Measurements from ENCODE around the gene ZNF746.

Gene ZNF746

DNA sequence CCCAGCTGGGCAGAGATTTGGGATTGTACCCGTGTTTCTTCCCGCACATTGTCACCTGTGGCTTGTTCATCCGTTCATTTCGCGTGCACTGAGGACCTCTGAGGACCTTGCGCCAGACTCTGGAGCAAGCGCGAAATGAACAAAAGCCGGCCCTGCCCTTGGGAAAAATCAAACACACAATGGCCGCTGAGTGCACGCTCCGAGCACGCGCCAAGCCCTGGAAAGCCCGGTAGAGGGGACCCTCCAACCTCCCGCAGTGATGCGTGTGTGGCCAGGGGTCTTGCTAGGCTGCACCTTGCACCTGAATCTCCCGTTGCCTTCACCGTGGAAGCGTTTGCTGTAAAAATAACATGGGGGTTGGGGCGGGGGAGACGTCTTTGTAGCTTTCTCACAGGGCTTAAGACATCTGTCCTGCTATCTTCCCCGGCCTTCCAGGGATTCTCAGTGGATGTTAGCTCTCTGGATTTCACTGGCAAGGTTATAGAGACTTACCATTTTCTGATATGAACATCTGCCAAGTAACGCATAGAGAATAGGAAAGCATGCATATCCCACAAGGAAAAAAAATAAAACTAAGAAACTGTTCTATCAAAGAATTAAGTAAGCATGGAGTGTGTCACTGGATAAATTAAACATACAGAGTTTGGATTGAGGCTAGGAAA is 74.0 kb downstream of the ZNF746 start:
- no peak overlapping the region for H3K27ac ChIP-seq (ENCODE audit: poor library complexity, severe bottlenecking)
- no peak for TF ChIP-seq CTCF (IDR thresholded peaks at IDR 0.05; ENCODE audit: poor library complexity, severe bottlenecking)
- H3K36me3 ChIP-seq (ENCODE audit: low read depth): no peaks in the 10 kb centered on the region
- no peaks in the 10 kb centered on the region for H3K9me3 ChIP-seq (ENCODE audit: severe bottlenecking)
- DNase-seq (ENCODE audit: low spot score): no peak
- ATAC-seq (ENCODE audit: low read depth): no peak
- H3K4me1 ChIP-seq (ENCODE audit: insufficient read depth, poor library complexity, severe bottlenecking): no peaks in the 10 kb centered on the region
- no peak overlapping the region for H3K4me3 ChIP-seq (ENCODE audit: severe bottlenecking)
- no peaks in the 10 kb centered on the region for H3K27me3 ChIP-seq (ENCODE audit: insufficient read depth, poor library complexity, severe bottlenecking)

GRCh38 chr7:149422914-149423301 is 74.7 kb downstream of the ZNF746 start:
- DNase-seq (ENCODE audit: low spot score): no peak
- Histone ChIP-seq H3K4me1 (ENCODE audit: insufficient read depth, poor library complexity, severe bottlenecking) (no peaks in the 10 kb centered on the region), H3K27ac (ENCODE audit: poor library complexity, severe bottlenecking) (no peak overlapping the region), H3K4me3 (ENCODE audit: severe bottlenecking) (peak overlapping the region; percentile 41), H3K36me3 (ENCODE audit: low read depth) (no peaks in the 10 kb centered on the region), H3K27me3 (ENCODE audit: insufficient read depth, poor library complexity, severe bottlenecking) (no peaks in the 10 kb centered on the region), H3K9me3 (ENCODE audit: severe bottlenecking) (no peaks in the 10 kb centered on the region)
- ATAC-seq (ENCODE audit: low read depth): no peak
- no peak for TF ChIP-seq CTCF (IDR thresholded peaks at IDR 0.05; ENCODE audit: poor library complexity, severe bottlenecking)

Data from RWPE2 (cell line).